Keratinocyte (primary cell): ENCODE results near the gene KRTAP20-4. TPM values are rescaled to one million over a fixed set of nuclear protein-coding genes. Genes with fewer than 3 reads are reported as not detected.

ENCODE experiments used
- DNase-seq: peaks from one replicate; pipeline ENCODE4 v3.0.0-alpha.2; 2011; ENCODE audit warnings: low read depth, missing footprints, low spot score
- FAIRE-seq: peaks from 2 replicates; lab custom pipeline; 2011; peaks lifted over from hg19 to GRCh38; lab: Jason Lieb, UNC
- H2AFZ ChIP-seq: 2 replicates; pipeline ENCODE4 v1.6.0; 2012; ENCODE audit warnings: low read length, control low read depth, inconsistent platforms; ENCODE audit not compliant: control insufficient read depth
- H3K27ac ChIP-seq: 2 replicates; pipeline ENCODE4 v1.5.1; 2011; ENCODE audit warnings: low read length; ENCODE audit not compliant: control insufficient read depth, insufficient read depth
- H3K27me3 ChIP-seq: 3 replicates; pipeline ENCODE4 v1.6.0; 2011; ENCODE audit warnings: low read length; ENCODE audit not compliant: control insufficient read depth, insufficient read depth; ENCODE audit errors: extremely low read depth
- H3K36me3 ChIP-seq, 2 experiments: 2 replicates in 1 of 2; 3 replicates in 1 of 2; pipeline ENCODE4 v1.5.1; 2011; ENCODE audit warnings: low read length in 2 of 2, mild to moderate bottlenecking in 1 of 2; ENCODE audit not compliant: control insufficient read depth in 2 of 2, insufficient read depth in 2 of 2; ENCODE audit errors: extremely low read depth in 1 of 2
- H3K4me1 ChIP-seq: 3 replicates; pipeline ENCODE4 v1.5.1; 2011; ENCODE audit warnings: low read length; ENCODE audit not compliant: control insufficient read depth, insufficient read depth; ENCODE audit errors: extremely low read depth
- H3K4me2 ChIP-seq: 3 replicates; pipeline ENCODE4 v1.6.0; 2011; ENCODE audit warnings: low read depth, low read length; ENCODE audit not compliant: control insufficient read depth, insufficient read depth; ENCODE audit errors: extremely low read depth
- H3K4me3 ChIP-seq, 3 experiments: fragments of 200-600 bp in 1 of 3; sonication (generic) in 1 of 3; 2 replicates in 2 of 3; 3 replicates in 1 of 3; pipeline ENCODE4 v1.5.1; 2011 to 2016; ENCODE audit warnings: low read length in 3 of 3, mild to moderate bottlenecking in 3 of 3, control low read depth in 2 of 3, inconsistent platforms in 1 of 3, low read depth in 1 of 3, mixed read lengths in 1 of 3, mixed run types in 1 of 3, moderate library complexity in 1 of 3; ENCODE audit not compliant: control insufficient read depth in 2 of 3, insufficient read depth in 2 of 3; ENCODE audit errors: extremely low read depth in 1 of 3
- H3K79me2 ChIP-seq: 2 replicates; pipeline ENCODE4 v1.6.0; 2012; ENCODE audit warnings: low read length; ENCODE audit not compliant: control insufficient read depth, insufficient read depth
- H3K9ac ChIP-seq: 3 replicates; pipeline ENCODE4 v1.6.0; 2011; ENCODE audit warnings: low read length; ENCODE audit not compliant: control insufficient read depth, insufficient read depth; ENCODE audit errors: extremely low read depth
- H3K9me1 ChIP-seq: 3 replicates; pipeline ENCODE4 v1.6.0; 2011; ENCODE audit warnings: low read length; ENCODE audit not compliant: control insufficient read depth, insufficient read depth; ENCODE audit errors: extremely low read depth
- H3K9me3 ChIP-seq: 2 replicates; pipeline ENCODE4 v1.5.1; 2012; ENCODE audit warnings: low read depth, low read length; ENCODE audit not compliant: control insufficient read depth
- H4K20me1 ChIP-seq: 3 replicates; pipeline ENCODE4 v1.6.0; 2011; ENCODE audit warnings: low read length; ENCODE audit not compliant: control insufficient read depth, insufficient read depth; ENCODE audit errors: extremely low read depth
- CTCF ChIP-seq, 3 experiments: IDR thresholded peaks in 1 of 3; conservative IDR thresholded peaks in 1 of 3; optimal IDR thresholded peaks in 1 of 3; 2 replicates in 2 of 3; 3 replicates in 1 of 3; pipeline versions ENCODE3 to v1.5.1; 2011; ENCODE audit warnings: low read length in 3 of 3, mild to moderate bottlenecking in 3 of 3, moderate library complexity in 2 of 3, control low read depth in 1 of 3, inconsistent platforms in 1 of 3; ENCODE audit not compliant: insufficient read depth in 2 of 3; ENCODE audit errors: extremely low read depth in 1 of 3
- EZH2 ChIP-seq: IDR thresholded peaks from one replicate; pipeline ENCODE4 v1.6.1; 2012; ENCODE audit warnings: inconsistent platforms, mild to moderate bottlenecking, low read length, moderate library complexity
- dilution Hi-C: fragments of 300-500 bp; cut with MboI; formaldehyde crosslinking; loops from one replicate; pipeline ENCODE4 v1.7.0; 2020; ENCODE audit warnings: low sequenced_read_pairs; ENCODE audit not compliant: extremely low pct_ligation_motif_present
- polyA plus RNA-seq, 5 experiments: library from polyadenylated mRNA; depleted of rRNA in 3 of 5; stranded (reverse) in 3 of 5; stranded (forward) in 1 of 5; unstranded in 1 of 5; fragments of >200 nt; gene quantifications; 1 replicate in 1 of 5; 2 replicates in 3 of 5; 3 replicates in 1 of 5; pipeline versions ENCODE4 v1.2.1 to v1.2.3, GENCODE V29; 2011 to 2012; ENCODE audit warnings: missing spikeins in 2 of 5, low read depth in 1 of 5, low replicate concordance in 1 of 5

KRTAP20-4 gene
- polyA plus RNA-seq, 1 donor (not counting 4 experiments of a cell fraction or from before 2014, with no cell fraction given): not detected

GRCh38 chr21:30646904-30647414, 26.5 kb downstream of the KRTAP20-4 start:
- Histone ChIP-seq H3K27ac (no peak overlapping the region), H2AFZ (no peak overlapping the region), H3K4me2 (no peak overlapping the region), H3K79me2 (no peaks in the 10 kb centered on the region), H3K36me3 (no peaks in the 10 kb centered on the region), H3K9ac (no peak overlapping the region), H3K9me1 (no peaks in the 10 kb centered on the region), H3K4me1 (no peaks in the 10 kb centered on the region), H3K27me3 (no peaks in the 10 kb centered on the region), H3K4me3 (no peak overlapping the region), H4K20me1 (no peaks in the 10 kb centered on the region), H3K9me3 (no peaks in the 10 kb centered on the region)
- no peak for FAIRE-seq
- no peak for TF ChIP-seq EZH2
- no peak for TF ChIP-seq CTCF (optimal IDR thresholded peaks at IDR 0.05 in 1 of 3, IDR thresholded peaks at IDR 0.05 in 1 of 3, conservative IDR thresholded peaks at IDR 0.05 in 1 of 3; ENCODE audit: extremely low read depth in 1 of 3, insufficient read depth in 2 of 3, low read length in 3 of 3)
- dilution Hi-C loops: no loop called here
- no peak for DNase-seq

GRCh38 chr21:30652891-30653290, 32.5 kb downstream of the KRTAP20-4 start:
- Histone ChIP-seq H3K4me2 (no peak overlapping the region), H4K20me1 (no peaks in the 10 kb centered on the region), H3K27me3 (no peaks in the 10 kb centered on the region), H3K27ac (no peak overlapping the region), H3K9me3 (no peaks in the 10 kb centered on the region), H2AFZ (no peak overlapping the region), H3K9ac (no peak overlapping the region), H3K9me1 (no peaks in the 10 kb centered on the region), H3K36me3 (no peaks in the 10 kb centered on the region), H3K4me3 (no peak overlapping the region), H3K4me1 (no peaks in the 10 kb centered on the region), H3K79me2 (no peaks in the 10 kb centered on the region)
- dilution Hi-C loops: no loop called here
- DNase-seq: no peak
- TF ChIP-seq CTCF (optimal IDR thresholded peaks at IDR 0.05 in 1 of 3, IDR thresholded peaks at IDR 0.05 in 1 of 3, conservative IDR thresholded peaks at IDR 0.05 in 1 of 3; ENCODE audit: extremely low read depth in 1 of 3, insufficient read depth in 2 of 3, low read length in 3 of 3): no peak
- no peak for TF ChIP-seq EZH2
- no peak for FAIRE-seq
